GM21526 (cell line): ENCODE data around the gene CXorf65.

Source experiments
- ATAC-seq: cut with Tn5 transposase; IDR thresholded peaks from one replicate; pipeline ENCODE4 v1.9.1; 2021; ENCODE audit warnings: moderate library complexity; ENCODE audit not compliant: unreplicated experiment, low FRiP score

Gene CXorf65

GRCh38 chrX:71107762-71108360 lies 1.3 kb upstream of the CXorf65 start:
- ATAC-seq = no peak

GRCh38 chrX:71107245-71107644 lies 705 bp upstream of the CXorf65 start:
- no peak for ATAC-seq

- ATAC-seq = no peak
Measured at GRCh38 chrX:71105628-71106027, 912 bp downstream of the CXorf65 start.

- ATAC-seq = no peak
Measured at GRCh38 chrX:71103110-71103983, 3.2 kb downstream of the CXorf65 start.

- ATAC-seq = no peak
Measured at GRCh38 chrX:71102292-71102691, 4.2 kb downstream of the CXorf65 start.

- no peak for ATAC-seq
Measured at GRCh38 chrX:71100581-71101505, 5.7 kb downstream of the CXorf65 start.

- no peak for ATAC-seq
Measured at GRCh38 chrX:71099736-71100135, 6.8 kb downstream of the CXorf65 start.

- no peak for ATAC-seq
Measured at GRCh38 chrX:71098951-71099506, 7.5 kb downstream of the CXorf65 start.

- ATAC-seq = no peak
Measured at GRCh38 chrX:71098302-71098701, 8.2 kb downstream of the CXorf65 start.

- no peak for ATAC-seq
Measured at GRCh38 chrX:71096760-71097032, 9.8 kb downstream of the CXorf65 start.

- ATAC-seq = no peak
Measured at GRCh38 chrX:71095981-71096759, 10.4 kb downstream of the CXorf65 start.

GRCh38 chrX:71095555-71095980 lies 11.0 kb downstream of the CXorf65 start, which contains the start of gene FOXO4:
TSS of gene FOXO4 (plus strand) at chrX:71095851. CDS start at chrX:71096529, 678 bp downstream.
- ATAC-seq = peak; percentile 65

GRCh38 chrX:71095033-71095432 lies 11.5 kb downstream of the CXorf65 start:
- ATAC-seq = no peak

- ATAC-seq = no peak
Measured at GRCh38 chrX:71091263-71091662, 15.3 kb downstream of the CXorf65 start.

GRCh38 chrX:71085900-71086299 lies 20.6 kb downstream of the CXorf65 start:
- no peak for ATAC-seq

GRCh38 chrX:71082822-71083221 lies 23.7 kb downstream of the CXorf65 start:
- no peak for ATAC-seq

- no peak for ATAC-seq
Measured at GRCh38 chrX:71082124-71082647, 24.4 kb downstream of the CXorf65 start.

- no peak for ATAC-seq
Measured at GRCh38 chrX:71081330-71082123, 25.0 kb downstream of the CXorf65 start.

GRCh38 chrX:71070531-71070930 lies 36.0 kb downstream of the CXorf65 start:
- ATAC-seq = no peak
